LNCaP clone FGC (cell line): ENCODE data around the gene GALNT5.

ENCODE experiments used
- DNase-seq: peaks from one replicate; pipeline ENCODE4 v3.0.0-alpha.2; 2011; ENCODE audit warnings: low read depth
- H3K4me3 ChIP-seq: 2 replicates; pipeline ENCODE4 v1.5.1; 2011; ENCODE audit warnings: mild to moderate bottlenecking, low read depth, low read length, control low read depth
- TF ChIP-seq, protein P1 (sequence below): IDR thresholded peaks from 2 replicates; pipeline ENCODE4 v1.5.1; 2012; ENCODE audit warnings: mild to moderate bottlenecking; ENCODE audit not compliant: control insufficient read depth, insufficient read depth; ENCODE audit errors: extremely low read depth

The GALNT5 gene, protein sequence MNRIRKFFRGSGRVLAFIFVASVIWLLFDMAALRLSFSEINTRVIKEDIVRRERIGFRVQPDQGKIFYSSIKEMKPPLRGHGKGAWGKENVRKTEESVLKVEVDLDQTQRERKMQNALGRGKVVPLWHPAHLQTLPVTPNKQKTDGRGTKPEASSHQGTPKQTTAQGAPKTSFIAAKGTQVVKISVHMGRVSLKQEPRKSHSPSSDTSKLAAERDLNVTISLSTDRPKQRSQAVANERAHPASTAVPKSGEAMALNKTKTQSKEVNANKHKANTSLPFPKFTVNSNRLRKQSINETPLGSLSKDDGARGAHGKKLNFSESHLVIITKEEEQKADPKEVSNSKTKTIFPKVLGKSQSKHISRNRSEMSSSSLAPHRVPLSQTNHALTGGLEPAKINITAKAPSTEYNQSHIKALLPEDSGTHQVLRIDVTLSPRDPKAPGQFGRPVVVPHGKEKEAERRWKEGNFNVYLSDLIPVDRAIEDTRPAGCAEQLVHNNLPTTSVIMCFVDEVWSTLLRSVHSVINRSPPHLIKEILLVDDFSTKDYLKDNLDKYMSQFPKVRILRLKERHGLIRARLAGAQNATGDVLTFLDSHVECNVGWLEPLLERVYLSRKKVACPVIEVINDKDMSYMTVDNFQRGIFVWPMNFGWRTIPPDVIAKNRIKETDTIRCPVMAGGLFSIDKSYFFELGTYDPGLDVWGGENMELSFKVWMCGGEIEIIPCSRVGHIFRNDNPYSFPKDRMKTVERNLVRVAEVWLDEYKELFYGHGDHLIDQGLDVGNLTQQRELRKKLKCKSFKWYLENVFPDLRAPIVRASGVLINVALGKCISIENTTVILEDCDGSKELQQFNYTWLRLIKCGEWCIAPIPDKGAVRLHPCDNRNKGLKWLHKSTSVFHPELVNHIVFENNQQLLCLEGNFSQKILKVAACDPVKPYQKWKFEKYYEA

DNA sequence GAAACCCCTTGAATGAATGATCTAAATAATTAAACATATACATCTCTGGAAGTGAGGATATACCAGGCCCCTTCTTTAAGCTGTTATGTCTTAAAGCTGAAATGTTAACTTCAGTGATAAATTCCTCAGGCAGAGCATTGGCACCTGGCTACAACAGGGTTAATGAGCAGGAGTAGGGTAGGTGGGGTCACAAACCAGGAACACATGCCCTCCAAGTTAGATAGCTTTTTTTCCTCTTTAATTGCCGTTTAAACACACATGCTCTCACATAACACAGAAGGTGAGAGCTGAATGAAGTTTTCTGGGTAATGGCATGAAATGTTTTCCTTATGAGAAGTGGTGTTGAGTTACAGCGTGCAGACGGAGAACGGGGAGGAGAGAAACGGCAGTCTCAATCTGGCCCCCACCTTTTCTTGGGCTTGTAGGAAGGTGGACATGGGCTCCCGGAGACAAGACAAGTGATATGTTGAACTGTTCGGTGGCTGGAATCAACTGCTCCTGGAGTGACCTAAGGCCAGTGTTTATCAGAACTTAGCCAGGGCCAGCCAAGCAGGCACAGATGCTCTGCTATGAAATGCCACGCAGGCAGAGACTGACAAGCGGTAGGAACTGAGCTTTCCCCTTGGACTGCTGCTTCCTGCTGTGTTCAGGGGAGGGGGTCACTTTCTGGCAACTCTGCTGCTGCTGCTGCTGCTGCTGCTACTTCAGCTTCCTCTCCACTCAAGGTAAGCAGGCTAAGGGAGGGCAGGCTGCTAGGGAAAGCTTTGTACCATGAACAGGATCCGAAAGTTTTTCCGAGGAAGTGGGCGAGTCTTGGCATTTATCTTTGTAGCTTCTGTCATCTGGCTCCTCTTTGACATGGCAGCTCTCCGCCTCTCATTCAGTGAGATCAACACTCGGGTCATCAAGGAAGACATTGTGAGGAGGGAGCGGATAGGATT, at the start of gene GALNT5:
Gene GALNT5, plus strand, starts transcription at position 394 of the 941 bp plus-strand sequence. Its CDS starts 378 bp downstream, at position 772.
- no peak within 1 kb of the TSS for H3K4me3 ChIP-seq
- no peak for DNase-seq
- TF ChIP-seq, protein P1, sequence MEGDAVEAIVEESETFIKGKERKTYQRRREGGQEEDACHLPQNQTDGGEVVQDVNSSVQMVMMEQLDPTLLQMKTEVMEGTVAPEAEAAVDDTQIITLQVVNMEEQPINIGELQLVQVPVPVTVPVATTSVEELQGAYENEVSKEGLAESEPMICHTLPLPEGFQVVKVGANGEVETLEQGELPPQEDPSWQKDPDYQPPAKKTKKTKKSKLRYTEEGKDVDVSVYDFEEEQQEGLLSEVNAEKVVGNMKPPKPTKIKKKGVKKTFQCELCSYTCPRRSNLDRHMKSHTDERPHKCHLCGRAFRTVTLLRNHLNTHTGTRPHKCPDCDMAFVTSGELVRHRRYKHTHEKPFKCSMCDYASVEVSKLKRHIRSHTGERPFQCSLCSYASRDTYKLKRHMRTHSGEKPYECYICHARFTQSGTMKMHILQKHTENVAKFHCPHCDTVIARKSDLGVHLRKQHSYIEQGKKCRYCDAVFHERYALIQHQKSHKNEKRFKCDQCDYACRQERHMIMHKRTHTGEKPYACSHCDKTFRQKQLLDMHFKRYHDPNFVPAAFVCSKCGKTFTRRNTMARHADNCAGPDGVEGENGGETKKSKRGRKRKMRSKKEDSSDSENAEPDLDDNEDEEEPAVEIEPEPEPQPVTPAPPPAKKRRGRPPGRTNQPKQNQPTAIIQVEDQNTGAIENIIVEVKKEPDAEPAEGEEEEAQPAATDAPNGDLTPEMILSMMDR, result no peak

DNA sequence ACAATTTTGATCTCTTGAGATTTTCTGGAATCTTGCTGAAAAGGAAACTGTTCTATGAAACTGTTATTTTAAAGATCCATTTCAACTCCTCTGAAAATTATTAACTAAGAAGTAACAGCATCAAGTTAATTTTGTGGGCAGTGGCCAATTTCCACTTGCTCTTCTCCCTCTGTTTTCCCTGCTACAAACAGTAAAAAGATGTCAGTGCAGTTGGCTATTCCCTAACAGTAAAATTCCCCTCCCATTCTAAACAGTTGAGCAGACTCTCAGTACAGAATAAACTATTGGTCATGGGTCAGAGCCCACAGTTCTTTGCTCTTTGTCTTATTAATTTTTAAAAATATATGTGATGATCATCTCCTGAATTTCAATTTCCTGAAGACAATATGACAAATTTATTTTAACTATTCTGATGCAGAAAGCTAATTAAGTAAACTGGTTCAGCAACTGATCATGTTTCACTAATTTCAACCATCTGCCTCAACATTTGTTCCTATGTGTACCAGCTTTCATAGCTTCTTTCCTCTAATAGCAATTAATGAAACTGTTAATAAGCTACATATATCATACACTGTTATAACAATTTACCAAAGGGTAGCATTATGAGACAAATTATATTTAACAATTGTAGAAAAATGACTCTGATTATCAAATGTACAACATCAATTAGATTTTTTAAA, 41.1 kb upstream of the GALNT5 start:
- no peak overlapping the region for H3K4me3 ChIP-seq
- TF ChIP-seq, protein P1, result no peak
- no peak for DNase-seq

DNA sequence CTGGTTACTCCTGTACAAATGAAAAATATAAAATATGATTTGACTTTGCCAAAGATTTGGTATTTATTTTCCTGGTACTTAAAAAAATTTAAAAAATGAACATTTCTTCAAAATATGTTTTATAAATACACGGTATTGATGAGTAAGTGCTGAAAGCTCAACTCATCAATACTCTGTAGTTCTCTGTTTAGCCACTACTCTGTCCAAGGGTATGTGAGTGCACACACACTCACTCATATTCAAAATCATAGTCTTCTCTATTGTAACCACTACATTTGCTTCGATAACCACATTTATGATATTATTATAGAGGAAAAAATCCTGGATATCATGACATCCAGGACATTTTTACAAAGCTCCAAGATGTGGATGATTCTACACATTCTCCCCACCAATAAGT, 40.1 kb upstream of the GALNT5 start:
- DNase-seq, result no peak
- TF ChIP-seq, protein P1, result no peak
- H3K4me3 ChIP-seq, result no peak overlapping the region

DNA sequence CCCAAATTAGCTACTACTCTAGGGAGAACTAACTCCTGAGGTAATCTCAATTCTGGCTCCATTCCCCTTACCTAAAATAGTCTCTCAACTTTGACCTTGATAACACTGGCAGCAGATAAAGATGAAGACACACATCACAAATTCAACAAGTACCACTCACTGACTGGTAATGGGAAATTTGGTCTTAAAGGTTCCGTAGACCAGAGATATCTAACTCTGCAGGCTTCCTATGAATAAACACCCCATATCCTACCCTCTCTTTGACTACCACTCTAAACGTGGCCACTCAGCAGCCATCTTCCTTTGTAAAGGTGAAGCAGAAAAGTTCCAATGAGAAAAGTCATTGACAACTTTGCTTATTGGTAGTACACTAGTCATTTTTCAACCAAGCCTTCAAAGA, 38.6 kb upstream of the GALNT5 start:
- H3K4me3 ChIP-seq, result no peak overlapping the region
- TF ChIP-seq, protein P1, result no peak
- DNase-seq, result no peak

DNA sequence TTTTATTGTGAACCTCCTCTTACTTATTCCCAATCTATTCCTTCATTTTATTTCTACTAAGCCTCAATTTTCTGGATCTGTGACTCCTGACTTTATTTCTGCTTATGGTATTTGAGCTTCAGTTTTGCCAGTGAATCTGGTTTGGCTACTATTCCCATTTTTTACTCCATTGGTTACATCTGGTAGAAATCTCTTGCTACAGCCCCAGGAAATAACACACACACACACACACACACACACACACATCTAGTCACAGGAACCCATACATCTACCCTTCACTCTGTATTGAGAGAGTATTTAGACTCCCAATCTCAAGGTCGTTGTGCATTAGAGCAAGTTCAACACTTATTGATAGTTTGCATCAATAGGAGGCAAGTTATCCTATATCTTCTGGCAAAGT, 37.0 kb upstream of the GALNT5 start:
- TF ChIP-seq, protein P1, result no peak
- no peak overlapping the region for H3K4me3 ChIP-seq
- no peak for DNase-seq
